GM19468 (cell line): ENCODE results near the gene ZBTB12.
"Not testable (repeated sequence)": the region's sequence is repeated elsewhere in the genome, so short reads cannot be mapped to it uniquely, and the experiment has no call there.

Experiments
- ATAC-seq: cut with Tn5 transposase; IDR thresholded peaks from one replicate; pipeline ENCODE4 v1.9.1; 2021; ENCODE audit warnings: mild to moderate bottlenecking, moderate library complexity, moderate number of reproducible peaks; ENCODE audit not compliant: unreplicated experiment; ENCODE audit errors: extremely low read depth

Gene ZBTB12

GRCh38 chr6:31922942-31923341 lies 21.1 kb upstream of the ZBTB12 start:
- ATAC-seq = no peak

DNA sequence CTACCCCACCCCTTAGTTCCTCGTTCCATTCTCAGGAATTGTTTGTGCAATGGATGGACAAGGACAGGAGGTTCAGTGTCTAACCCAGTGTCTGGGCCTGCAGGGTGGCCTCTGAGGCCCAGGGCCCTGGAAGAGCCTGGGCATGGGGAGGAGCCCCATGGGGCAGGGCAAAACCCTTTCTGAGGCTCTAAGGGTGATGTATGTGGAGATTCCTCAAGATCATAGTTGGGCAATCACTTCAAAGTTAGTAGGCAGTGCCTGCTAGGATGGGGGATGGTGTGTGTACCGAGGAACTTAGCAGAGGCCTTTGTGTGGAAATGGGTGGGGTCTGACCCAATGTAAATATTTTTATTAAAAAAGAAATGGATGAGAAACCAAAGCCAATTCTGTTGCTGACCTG lies 18.9 kb upstream of the ZBTB12 start:
- ATAC-seq = no peak

- ATAC-seq = no peak
Observed at GRCh38 chr6:31919624-31920303, 17.9 kb upstream of the ZBTB12 start.

- ATAC-seq = no peak
Observed at GRCh38 chr6:31918069-31918720, 16.3 kb upstream of the ZBTB12 start.

GRCh38 chr6:31915756-31916155 lies 13.9 kb upstream of the ZBTB12 start:
- ATAC-seq = no peak

GRCh38 chr6:31915351-31915750 lies 13.5 kb upstream of the ZBTB12 start:
- ATAC-seq = no peak

GRCh38 chr6:31911826-31912585 lies 10.1 kb upstream of the ZBTB12 start:
- no peak for ATAC-seq

- ATAC-seq = not testable (repeated sequence)
Observed at GRCh38 chr6:31909298-31909697, 7.4 kb upstream of the ZBTB12 start.

DNA sequence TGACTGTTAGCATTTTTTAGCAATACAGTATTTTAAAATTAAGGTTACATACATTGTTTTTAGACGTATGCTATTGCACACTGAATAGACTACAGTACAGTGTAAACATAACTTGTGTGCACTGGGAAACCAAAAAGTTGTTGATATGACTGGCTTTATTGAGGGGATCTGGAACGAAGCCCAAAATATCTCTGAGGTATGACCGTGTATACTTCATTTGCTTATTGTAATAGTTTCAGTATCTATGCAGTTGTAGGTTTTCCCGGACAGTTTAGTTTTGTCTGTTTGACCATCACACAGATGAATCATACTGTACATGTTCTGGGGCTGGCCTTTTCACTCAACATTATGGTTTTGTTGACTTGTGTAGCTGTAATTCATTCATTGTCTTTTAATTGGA lies 6.9 kb upstream of the ZBTB12 start:
- ATAC-seq = no peak

DNA sequence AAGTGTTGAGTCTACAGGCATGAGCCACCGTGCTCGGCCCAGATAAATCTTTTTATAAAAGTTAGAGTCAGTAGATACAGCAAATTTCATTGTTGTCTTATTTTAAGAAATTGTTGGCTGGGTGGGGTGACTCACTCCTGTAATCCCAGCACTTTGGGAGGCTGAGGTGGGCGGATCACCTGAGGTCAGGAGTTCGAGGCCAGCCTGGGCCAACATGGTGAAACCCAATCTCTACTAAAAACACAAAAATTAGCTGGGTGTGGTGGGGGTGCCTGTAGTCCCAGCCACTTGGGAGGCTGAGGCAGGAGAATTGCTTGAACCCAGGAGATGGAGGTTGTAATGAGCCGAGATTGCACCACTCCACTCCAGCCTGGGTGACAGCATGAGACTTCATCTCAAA lies 6.4 kb upstream of the ZBTB12 start:
- not testable (repeated sequence) for ATAC-seq

DNA sequence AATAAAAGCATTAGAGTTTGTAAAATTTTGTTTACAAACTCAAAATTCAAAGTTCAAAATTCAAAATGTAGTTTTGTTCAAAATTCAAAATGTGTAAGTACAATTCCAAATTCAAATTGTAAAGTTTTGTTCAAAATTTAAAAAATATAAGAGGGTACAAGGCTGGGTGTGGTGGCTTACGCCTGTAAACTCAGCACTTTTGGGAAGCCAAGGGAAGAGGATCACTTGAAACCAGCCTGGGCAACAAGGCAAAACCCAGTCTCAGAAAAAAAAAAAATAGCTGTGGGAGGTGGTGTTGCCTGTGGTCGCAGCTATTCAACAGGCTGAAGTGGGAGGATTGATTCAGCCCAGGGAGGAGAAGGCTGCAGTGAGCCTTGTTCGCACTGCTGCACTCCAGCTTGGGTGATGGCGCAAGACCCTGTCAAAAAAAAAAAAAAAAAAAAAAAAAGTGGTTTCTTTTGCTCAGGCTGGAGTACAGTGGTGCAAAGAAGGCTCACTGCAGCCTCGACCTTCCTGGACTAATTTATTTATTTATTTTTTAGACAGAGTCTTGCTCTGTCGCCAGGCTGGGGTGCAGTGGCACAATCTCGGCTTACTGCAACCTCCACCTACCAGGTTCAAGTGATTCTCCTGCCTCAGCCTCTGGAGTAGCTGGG lies 5.4 kb upstream of the ZBTB12 start:
- ATAC-seq = no peak

GRCh38 chr6:31906727-31907126 lies 4.8 kb upstream of the ZBTB12 start:
- not testable (repeated sequence) for ATAC-seq

DNA sequence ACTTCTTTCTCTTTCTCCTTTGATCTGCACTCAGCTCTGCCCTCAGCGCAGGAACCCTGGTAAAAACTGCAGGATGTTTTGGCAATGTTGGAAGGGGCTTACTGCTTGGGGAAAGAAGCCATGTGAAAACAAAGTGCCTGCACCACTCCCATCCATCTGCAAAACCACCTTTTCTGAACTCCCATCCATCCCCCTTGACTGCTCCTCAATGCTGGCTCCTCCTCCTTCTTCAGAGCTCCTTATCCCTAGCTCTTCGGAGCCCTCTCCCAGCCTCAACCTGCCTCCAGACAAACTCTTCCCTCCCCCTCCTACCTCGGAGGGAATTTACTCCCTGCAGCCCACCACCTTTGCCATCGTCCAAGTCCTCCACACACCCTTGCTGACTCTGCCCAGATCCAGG lies 4.2 kb upstream of the ZBTB12 start:
- no peak for ATAC-seq

DNA sequence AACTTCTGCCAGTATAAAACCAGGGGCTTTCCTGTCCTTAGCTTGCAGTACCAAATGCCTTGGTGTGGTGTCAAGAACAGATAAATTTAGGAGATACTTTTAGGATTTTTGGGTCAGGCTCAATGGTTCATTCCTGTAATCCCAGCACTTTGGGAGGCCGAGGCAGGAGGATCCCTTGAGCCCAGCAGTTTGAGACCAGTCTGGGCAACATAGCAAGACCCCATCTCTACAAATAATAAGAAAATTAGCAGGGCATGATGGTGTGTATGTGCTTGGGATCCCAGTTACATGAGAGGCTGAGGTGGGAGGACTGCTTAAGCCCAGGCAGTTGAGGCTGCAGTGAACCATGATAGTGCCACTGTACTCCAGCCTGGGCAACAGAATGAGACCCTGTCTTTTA lies 3.2 kb upstream of the ZBTB12 start:
- ATAC-seq = no peak

GRCh38 chr6:31903957-31904356 lies 2.1 kb upstream of the ZBTB12 start:
- ATAC-seq = no peak

- no peak for ATAC-seq
Observed at GRCh38 chr6:31901415-31901952, 402 bp downstream of the ZBTB12 start.

DNA sequence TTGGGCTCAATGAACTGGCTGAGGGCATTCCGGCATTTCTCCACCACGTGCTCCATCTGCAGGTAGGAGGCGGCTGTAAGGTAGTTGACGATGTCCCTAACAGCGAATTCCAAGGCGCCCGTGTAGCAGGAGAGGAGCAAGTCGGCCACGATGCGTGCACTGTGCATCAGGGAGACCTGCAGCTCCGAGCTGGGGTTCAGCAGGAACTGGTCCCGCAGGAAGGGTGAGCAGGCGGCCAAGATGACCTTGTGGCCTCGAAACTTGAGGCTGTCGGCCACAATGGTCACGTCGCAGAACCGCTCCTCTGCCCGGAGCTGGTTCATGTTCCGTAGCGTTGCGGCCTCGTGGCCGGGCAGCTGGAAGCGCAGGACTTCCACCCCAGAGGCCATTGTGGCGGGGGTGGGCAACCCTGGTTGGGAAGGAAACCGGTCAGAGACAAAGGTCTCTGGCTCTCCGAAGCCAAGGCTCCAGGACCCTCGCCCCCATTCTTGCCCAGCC lies 920 bp downstream of the ZBTB12 start:
- ATAC-seq = no peak

DNA sequence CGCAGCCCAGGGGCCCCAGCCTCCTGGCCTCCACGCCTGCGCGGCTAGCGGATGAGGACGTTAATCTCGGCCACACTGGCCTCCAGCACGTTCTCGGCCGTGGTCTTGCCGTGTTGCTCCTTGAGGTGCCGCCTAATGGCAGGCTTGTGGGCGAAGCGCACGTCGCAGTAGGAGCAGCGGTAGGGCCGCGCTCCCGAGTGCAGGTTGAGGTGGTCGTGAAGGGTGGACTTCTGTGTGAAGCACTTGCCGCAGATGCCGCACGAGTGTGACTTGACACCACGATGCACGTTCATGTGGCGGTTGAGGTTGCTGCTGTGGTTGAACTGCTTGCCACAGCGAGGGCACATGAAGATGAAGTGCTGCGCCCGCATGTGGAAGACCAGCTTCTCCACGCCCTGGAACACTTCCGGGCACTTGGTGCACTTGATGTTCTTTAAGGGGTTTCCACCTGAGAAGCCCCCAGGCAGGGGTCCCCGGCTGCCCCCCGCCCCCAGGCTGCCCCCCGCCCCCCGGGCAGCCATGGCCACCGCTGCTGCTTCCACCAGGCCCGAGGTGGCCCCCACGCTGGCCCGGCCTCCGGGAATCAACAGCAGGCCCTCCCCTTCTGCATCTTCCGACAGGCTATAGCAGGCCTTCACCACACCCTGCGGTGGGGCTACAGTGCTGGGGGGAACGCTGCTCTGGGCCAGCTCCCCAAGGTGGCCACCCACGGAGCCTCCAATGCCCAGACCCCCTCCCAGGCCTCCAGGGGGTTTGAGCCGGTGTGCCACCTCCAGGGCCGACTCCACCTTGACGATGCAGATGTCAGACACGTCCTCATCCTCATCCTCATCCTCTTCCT lies 1.8 kb downstream of the ZBTB12 start:
- ATAC-seq = no peak

DNA sequence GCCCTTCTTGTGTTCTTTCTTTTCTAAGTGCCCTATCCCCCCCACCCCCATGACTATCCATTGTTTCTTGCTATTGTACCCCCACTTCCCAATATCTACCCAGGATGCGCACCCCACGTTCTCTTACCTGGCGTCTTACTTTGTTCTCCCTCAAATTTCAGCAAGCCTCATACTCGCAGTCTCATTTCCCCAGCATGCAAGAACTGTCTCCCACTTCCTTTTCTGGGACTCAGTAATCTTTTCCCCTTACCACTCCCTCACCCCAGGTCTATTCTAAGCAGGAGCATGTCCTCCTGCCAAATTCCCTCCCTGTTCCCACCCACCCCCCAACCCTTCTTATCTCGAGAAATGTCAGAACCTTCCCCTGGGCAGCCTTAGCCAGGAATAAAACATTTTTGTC lies 2.7 kb downstream of the ZBTB12 start:
- ATAC-seq = no peak
